Amniotic stem cell (primary cell): ENCODE measurements around the gene ANXA4.

Source experiments
- DNase-seq: peaks from one replicate; lab custom pipeline; 2025; lab: John Stamatoyannopoulos, UW

Gene ANXA4

DNA sequence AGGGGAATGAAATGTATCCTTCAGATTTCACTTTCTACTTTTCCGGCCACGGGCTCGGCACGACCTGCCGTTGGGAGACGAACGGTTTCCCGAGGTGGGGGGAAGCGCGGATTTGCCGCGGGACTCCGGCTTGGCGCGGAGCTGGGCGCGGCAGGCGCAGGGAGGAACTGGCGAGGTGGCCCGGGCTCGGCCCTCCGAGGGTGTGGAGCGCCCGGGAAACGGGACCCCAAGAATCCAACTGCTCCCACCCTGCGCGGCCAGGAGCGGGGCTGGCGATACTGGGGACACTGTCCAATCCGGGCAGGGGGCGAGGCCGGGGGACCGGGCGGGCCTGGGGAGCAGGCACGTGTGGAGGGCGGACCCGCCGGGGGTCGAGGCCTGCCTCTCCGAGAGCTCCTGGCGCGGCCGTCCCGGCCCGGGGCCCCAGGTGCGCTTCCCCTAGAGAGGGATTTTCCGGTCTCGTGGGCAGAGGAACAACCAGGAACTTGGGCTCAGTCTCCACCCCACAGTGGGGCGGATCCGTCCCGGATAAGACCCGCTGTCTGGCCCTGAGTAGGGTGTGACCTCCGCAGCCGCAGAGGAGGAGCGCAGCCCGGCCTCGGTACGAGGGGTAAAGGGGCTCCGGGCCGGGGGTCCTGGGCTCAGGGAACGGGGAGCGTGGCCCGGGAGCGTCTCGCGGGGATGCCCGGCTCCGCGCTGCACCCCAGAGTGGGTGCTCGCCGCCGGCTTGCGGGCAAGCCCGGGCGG, at the start of gene ANXA4:
ANXA4 (plus strand) TSS at position 560 of the 747 bp plus-strand sequence. CDS start 39,432 bp downstream, outside the sequence.
- DNase-seq = peak; percentile 19

GRCh38 chr2:69692424-69692823, 49.5 kb upstream of the ANXA4 start:
- DNase-seq = no peak

DNA sequence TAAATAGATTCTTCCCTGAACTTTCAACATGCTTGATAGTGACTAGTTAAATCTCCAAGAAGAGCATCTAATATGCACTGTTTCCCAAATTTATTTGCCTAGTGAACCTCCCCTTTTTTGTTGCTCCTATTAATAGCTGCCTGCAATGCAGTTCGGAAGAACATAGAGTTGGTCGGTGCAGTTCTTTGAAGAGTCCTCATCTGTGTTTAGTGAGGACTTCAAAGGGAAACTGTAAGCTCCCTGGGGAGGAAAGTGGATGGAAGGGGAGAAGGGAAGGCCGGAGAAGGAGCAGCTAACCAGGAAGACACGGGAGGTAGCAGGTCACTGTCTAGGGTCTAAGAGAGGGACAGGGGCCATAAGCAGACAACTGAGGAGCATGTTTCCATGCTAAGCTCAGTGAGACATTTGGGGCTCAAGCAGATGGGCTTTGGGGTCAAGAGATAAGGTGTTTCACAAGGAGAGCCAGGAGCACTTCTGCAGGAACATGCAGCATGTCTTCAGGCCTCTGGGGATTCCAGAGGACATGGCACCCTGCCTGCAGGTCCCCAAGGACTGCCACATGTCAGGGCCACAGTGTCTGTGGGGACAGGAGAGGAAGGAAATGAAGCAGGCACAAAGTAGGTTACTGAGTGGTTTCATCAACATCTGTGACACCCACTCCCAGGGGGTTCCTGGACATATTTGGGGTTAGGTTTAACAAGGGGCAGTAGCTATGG, 48.7 kb upstream of the ANXA4 start:
- DNase-seq = no peak

- no peak for DNase-seq
These were observed 48.0 kb upstream of the ANXA4 start for GRCh38 chr2:69693775-69694450.

- DNase-seq = no peak
These were observed 46.8 kb upstream of the ANXA4 start for GRCh38 chr2:69694894-69695849.

GRCh38 chr2:69695850-69696216, 46.1 kb upstream of the ANXA4 start:
- no peak for DNase-seq

DNA sequence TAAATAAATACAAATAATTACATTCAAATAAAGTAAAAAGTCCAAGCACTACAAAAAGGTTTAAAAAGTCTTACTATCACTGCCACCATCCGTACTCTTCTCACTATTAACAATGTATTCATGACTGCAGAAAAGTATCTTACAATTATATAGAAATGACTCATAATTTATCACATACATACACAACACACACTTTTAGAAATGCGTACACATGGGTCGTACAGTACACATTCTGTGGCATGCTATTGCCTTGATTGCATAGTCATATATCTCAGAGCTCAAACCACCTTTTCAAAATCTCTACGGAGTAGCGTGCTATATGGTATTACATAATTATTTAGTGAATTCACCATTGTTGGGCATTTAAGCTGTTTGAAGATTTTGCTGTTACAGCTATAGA, 41.6 kb upstream of the ANXA4 start:
- no peak for DNase-seq

DNA sequence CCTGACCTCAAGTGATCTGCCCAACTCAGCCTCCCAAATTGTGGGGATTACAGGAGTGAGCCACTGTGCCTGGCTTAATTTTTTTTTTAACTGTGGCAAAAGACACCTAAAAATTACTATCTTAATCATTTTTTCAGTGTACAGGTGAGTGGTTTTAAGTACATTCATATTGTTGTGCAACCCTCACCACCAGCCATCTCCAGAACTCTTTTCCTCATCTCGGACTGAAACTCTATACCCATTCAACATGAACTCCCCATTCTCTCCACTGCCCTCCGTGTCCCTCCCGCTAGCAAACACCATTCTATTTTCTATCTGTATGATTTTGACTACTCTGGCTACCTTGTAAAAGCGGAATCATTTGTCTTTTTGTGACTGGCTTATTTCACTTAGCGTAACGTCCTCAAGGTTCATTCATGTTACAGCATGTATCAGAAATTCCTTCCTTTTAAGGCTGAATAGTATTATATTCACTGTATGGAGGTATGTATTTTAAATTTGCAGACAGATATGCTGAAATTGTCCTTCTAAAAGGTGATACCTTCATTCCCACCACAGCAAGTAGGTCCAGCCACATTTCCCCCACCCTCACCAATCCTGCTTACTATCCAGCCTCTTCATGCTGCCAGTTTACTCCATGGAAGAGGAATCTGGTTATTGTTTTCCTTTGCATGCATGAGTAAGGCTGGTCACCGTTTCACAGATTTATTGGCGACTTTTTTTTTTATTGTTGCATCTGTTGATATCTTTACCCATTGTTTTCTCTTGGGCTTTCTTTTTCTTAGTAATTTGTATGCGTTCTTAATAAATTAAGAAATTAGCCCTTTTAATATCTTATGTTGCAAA, 40.6 kb upstream of the ANXA4 start:
- DNase-seq = no peak

DNA sequence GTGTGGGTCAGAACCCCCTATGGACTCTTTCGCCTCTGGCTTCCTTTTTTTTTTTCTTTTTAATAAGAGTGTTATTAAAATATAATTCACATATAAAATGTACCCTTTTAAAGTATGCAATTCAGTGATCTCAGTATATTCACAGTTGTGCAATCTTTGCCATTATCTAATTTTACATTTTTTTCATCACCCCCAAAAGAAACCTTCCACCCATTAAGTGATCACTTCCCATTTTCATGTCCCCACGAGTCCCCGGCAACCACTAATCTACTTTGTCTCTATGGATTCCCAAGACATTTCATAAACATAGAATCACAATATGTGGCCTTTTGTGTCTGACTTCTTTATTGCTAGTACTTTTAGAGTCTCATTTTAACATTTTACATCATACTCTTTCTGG, 38.7 kb upstream of the ANXA4 start:
- DNase-seq = no peak

GRCh38 chr2:69704446-69704845, 37.5 kb upstream of the ANXA4 start:
- no peak for DNase-seq

DNA sequence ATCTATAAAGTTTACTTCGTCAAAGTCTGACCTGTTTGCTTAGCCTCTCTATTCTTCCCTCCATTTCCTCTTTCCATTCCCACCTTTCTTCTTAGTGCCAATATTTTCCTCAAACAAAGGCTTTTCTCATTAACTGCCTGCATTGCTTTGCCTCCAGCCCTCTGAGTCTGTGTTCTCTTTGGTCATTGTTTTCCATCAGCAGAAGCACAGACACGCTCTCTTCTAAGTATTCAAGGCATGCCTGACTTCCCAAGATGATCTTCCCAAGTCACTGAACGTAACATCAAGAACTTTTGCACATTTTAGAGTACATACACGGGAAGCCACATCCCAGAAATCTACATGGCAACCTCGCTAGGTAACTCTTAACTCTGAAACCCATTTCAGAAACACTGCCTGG, 32.6 kb upstream of the ANXA4 start:
- DNase-seq = no peak

DNA sequence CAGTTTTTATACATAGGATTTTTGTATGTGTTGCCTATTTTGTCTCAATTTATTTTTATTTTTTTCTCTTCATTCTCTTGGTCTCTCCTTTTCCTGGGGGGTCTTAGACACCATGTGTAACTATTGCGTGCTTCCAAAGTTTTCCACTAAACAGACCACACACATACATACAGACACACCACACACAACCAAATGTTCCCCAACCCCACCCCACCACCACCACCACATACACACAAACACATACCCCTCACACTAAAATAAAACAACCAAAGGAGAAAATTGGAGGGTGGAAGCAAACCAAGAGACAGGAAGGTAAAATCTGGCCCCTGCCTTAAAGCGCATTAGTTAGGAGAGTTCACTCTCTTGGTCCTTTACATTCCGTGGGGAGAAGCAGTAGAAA, 30.0 kb upstream of the ANXA4 start:
- DNase-seq = no peak

- no peak for DNase-seq
These were observed 27.9 kb upstream of the ANXA4 start for GRCh38 chr2:69714024-69714423.

DNA sequence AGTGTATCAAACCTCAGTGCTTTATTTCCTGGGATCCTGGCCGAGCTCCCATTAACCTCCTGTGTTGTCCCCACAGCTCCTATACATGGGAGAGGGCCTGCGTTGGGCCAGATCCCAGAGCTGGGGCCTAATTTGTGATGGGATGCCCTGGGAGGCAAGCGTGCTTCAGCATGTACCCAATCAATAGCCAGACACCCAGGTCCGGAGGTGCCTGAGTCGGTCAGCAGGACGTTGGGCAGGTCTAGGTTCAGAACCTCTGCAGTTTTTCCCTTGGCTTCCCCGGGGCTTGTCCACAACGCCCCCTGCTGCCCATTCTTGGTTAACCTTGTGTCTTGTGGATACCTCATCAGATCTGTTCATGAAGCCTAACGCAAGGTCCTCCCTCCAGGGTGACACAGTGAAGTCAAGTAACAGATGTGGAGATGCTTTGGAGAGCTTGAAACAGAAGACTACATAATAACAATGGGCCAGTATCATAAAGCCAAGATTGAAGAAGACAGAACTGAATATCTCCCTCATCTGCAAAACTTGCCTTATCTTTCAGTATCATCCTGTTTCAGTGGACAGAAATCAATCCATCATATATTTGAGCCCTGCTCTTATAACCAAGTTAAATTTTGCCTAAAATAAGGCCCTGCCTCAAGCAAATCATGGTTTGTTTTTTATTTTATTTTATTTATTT, 27.3 kb upstream of the ANXA4 start:
- DNase-seq = peak; percentile 75

- no peak for DNase-seq
These were observed 26.0 kb upstream of the ANXA4 start for GRCh38 chr2:69715964-69716363.

DNA sequence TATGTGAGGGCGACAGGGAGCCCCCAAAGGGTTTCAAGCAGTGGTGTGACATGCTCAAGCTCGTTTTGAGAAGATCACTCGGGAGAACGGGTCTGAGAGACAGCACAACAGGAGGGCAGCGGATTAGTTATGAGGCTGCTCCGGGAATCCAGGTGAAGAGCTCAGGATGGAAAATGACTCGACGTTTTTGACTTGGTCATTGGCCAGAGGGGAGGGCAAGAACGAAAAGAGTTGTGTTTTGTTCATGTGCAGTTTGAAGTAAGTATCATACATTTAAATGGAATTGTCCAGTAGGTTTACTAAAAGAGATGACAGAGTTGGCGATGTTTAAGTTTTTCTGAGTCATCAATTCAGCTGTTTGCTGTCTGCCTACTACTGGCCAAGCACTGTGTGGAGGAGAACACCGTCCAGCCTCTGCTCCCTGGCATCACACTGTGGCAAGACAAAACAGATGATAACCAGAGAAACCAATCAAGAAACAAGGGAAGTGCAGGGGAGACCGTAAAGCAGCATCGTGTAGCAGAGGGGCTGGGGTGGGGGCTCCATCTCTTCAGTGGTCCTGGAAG, 25.3 kb upstream of the ANXA4 start:
- no peak for DNase-seq

DNA sequence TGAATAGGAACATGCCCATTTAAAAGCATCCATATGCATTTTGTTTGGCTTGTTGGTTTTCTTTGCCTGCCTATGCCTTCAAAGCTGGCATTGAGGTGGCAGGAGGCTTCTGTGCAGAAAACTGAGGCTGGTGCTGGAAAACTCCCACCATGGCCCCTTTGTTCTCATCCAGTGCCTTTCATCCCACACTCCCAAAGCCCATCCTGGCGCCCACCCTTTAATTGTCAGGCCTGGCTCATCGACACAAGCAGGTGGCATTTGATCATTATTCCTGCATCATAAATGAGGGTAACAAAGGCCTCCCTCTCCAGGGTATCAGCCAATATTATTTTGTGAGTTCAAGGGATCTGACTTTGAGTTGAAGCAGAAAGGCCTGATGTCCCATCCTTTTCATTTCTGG, 24.7 kb upstream of the ANXA4 start:
- no peak for DNase-seq

- no peak for DNase-seq
These were observed 24.1 kb upstream of the ANXA4 start for GRCh38 chr2:69717861-69718273.

DNA sequence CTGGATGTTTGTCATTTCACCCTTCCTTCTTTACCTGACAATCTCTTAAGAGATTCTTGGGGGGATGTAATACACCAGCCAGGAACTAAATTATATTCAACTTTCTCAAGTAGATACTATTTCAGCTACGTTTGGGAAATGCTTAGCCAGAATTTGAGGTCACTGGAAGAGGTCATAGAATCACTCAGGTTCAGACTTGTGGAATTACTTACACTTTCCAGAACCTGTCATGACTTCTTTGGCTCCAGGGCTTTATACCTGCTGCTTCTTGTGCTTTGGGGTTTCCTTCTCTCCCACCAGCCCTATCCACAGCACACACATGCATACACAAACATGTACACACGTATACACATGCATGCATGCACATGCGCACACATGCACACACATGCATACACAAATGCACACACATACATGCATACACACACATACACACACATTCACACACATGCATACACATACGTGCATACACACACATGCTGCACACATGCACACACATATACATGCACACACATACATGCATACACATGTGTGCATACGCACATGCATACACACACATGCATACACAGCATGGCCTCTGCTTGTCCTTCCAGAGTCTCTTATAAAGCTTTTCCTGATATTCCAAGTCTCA, 23.5 kb upstream of the ANXA4 start:
- DNase-seq = no peak

GRCh38 chr2:69720404-69720803, 21.5 kb upstream of the ANXA4 start:
- no peak for DNase-seq
